AG09309 (cell line): ENCODE data around the gene SDK1.

Experiments
- DNase-seq: peaks from one replicate; pipeline ENCODE4 v3.0.0-alpha.2; 2010; ENCODE audit warnings: low read depth
- H3K4me3 ChIP-seq: 2 replicates; pipeline ENCODE4 v1.5.1; 2011; ENCODE audit warnings: mild to moderate bottlenecking, low read depth, low read length, moderate library complexity; ENCODE audit not compliant: control insufficient read depth
- CTCF ChIP-seq: IDR thresholded peaks from 2 replicates; pipeline ENCODE4 v1.5.1; 2011; ENCODE audit warnings: mild to moderate bottlenecking, low read depth, low read length, inconsistent platforms; ENCODE audit not compliant: insufficient read depth, control insufficient read depth; ENCODE audit errors: missing control alignments

The SDK1 gene

GRCh38 chr7:4170997-4171786 is 870.1 kb downstream of the SDK1 start:
- no peak overlapping the region for H3K4me3 ChIP-seq
- DNase-seq: no peak
- TF ChIP-seq CTCF: no peak

GRCh38 chr7:4172883-4173282 is 871.8 kb downstream of the SDK1 start:
- no peak overlapping the region for H3K4me3 ChIP-seq
- no peak for DNase-seq
- no peak for TF ChIP-seq CTCF

GRCh38 chr7:4173615-4174014 is 872.6 kb downstream of the SDK1 start:
- H3K4me3 ChIP-seq: no peak overlapping the region
- DNase-seq: no peak
- TF ChIP-seq CTCF: no peak

- H3K4me3 ChIP-seq: no peak overlapping the region
- DNase-seq: no peak
Measured at GRCh38 chr7:4174016-4174415, 873.0 kb downstream of the SDK1 start.

GRCh38 chr7:4174451-4174850 is 873.4 kb downstream of the SDK1 start:
- no peak for DNase-seq
- no peak overlapping the region for H3K4me3 ChIP-seq
- TF ChIP-seq CTCF: no peak

More at GRCh38 chr7:4174016-4174415, 873.0 kb downstream of the SDK1 start:
- no peak for TF ChIP-seq CTCF

GRCh38 chr7:4174884-4175283 is 873.8 kb downstream of the SDK1 start:
- DNase-seq: no peak
- no peak for TF ChIP-seq CTCF
- H3K4me3 ChIP-seq: no peak overlapping the region
